ENCODE measurements around the gene LRP1B.

Gene LRP1B

GRCh38 chr2:141586985-141587384, 543.8 kb downstream of the LRP1B start:
- Histone ChIP-seq H3K4me3 (IDR thresholded peaks at IDR 0.05; ENCODE audit: insufficient read depth, low read depth, low read length) (no peak overlapping the region), H3K27me3 (ENCODE audit: insufficient read depth, low read depth) (no peaks in the 10 kb centered on the region), H3K27ac (no peak overlapping the region), H3K79me2 (ENCODE audit: insufficient read depth, low read depth) (no peaks in the 10 kb centered on the region), H3K9ac (no peak overlapping the region), H3K4me1 (ENCODE audit: low read depth, poor library complexity, severe bottlenecking) (no peaks in the 10 kb centered on the region), H3K4me2 (no peak overlapping the region), H4K20me1 (ENCODE audit: insufficient read depth) (no peaks in the 10 kb centered on the region), H3K36me3 (ENCODE audit: insufficient read depth) (no peaks in the 10 kb centered on the region), H2AFZ (ENCODE audit: low read depth) (no peak overlapping the region)
- TF ChIP-seq CTCF (conservative IDR thresholded peaks at IDR 0.05; ENCODE audit: low read depth, low read length) = no peak

- Histone ChIP-seq H2AFZ (ENCODE audit: low read depth) (no peak overlapping the region), H3K4me3 (IDR thresholded peaks at IDR 0.05; ENCODE audit: insufficient read depth, low read depth, low read length) (no peak overlapping the region), H3K27me3 (ENCODE audit: insufficient read depth, low read depth) (no peaks in the 10 kb centered on the region), H4K20me1 (ENCODE audit: insufficient read depth) (no peaks in the 10 kb centered on the region), H3K4me1 (ENCODE audit: low read depth, poor library complexity, severe bottlenecking) (no peaks in the 10 kb centered on the region), H3K36me3 (ENCODE audit: insufficient read depth) (no peaks in the 10 kb centered on the region), H3K9ac (no peak overlapping the region), H3K79me2 (ENCODE audit: insufficient read depth, low read depth) (no peaks in the 10 kb centered on the region), H3K4me2 (no peak overlapping the region), H3K27ac (no peak overlapping the region)
- no peak for TF ChIP-seq CTCF (conservative IDR thresholded peaks at IDR 0.05; ENCODE audit: low read depth, low read length)
Observed at GRCh38 chr2:141582213-141582612, 548.6 kb downstream of the LRP1B start.

- no peak for TF ChIP-seq CTCF (conservative IDR thresholded peaks at IDR 0.05; ENCODE audit: low read depth, low read length)
- Histone ChIP-seq H4K20me1 (ENCODE audit: insufficient read depth) (no peaks in the 10 kb centered on the region), H3K27ac (no peak overlapping the region), H3K4me1 (ENCODE audit: low read depth, poor library complexity, severe bottlenecking) (no peaks in the 10 kb centered on the region), H3K79me2 (ENCODE audit: insufficient read depth, low read depth) (no peaks in the 10 kb centered on the region), H3K27me3 (ENCODE audit: insufficient read depth, low read depth) (no peaks in the 10 kb centered on the region), H3K36me3 (ENCODE audit: insufficient read depth) (no peaks in the 10 kb centered on the region), H3K4me2 (no peak overlapping the region), H3K9ac (no peak overlapping the region), H3K4me3 (IDR thresholded peaks at IDR 0.05; ENCODE audit: insufficient read depth, low read depth, low read length) (no peak overlapping the region), H2AFZ (ENCODE audit: low read depth) (no peak overlapping the region)
Observed at GRCh38 chr2:141579071-141579470, 551.7 kb downstream of the LRP1B start.

GRCh38 chr2:141570474-141571131, 560.2 kb downstream of the LRP1B start:
- Histone ChIP-seq H3K27ac (no peak overlapping the region), H4K20me1 (ENCODE audit: insufficient read depth) (no peaks in the 10 kb centered on the region), H3K4me3 (IDR thresholded peaks at IDR 0.05; ENCODE audit: insufficient read depth, low read depth, low read length) (no peak overlapping the region), H3K9ac (no peak overlapping the region), H2AFZ (ENCODE audit: low read depth) (no peak overlapping the region), H3K36me3 (ENCODE audit: insufficient read depth) (no peaks in the 10 kb centered on the region), H3K27me3 (ENCODE audit: insufficient read depth, low read depth) (no peaks in the 10 kb centered on the region), H3K79me2 (ENCODE audit: insufficient read depth, low read depth) (no peaks in the 10 kb centered on the region), H3K4me1 (ENCODE audit: low read depth, poor library complexity, severe bottlenecking) (no peaks in the 10 kb centered on the region), H3K4me2 (no peak overlapping the region)
- TF ChIP-seq CTCF (conservative IDR thresholded peaks at IDR 0.05; ENCODE audit: low read depth, low read length) = no peak

All from KMS-11 (cell line).